K562 (cell line): ENCODE data around the gene PRSS8. TPM values are rescaled to one million over a fixed set of nuclear protein-coding genes. Genes with fewer than 3 reads are reported as not detected.

ENCODE experiments used
- ATAC-seq: fragments of 200-7000 bp; cut with Tn5 transposase; 3 replicates; pipeline ENCODE4 v1.9.1; 2020; ENCODE audit warnings: moderate library complexity
- BruUV-seq: library from RNA; stranded (reverse); fragments of 400-500 nt; replicated peaks from 2 replicates; lab custom pipeline; 2021; lab: Mats Ljungman, UMichigan
- CTCF ChIA-PET: fragments of 300-600 bp; formaldehyde crosslinking; extraction: SDS; loops from one replicate; lab custom pipeline; 2021; ENCODE audit warnings: low intra/inter-chr PET ratio; lab: Yijun Ruan, JAX
- POLR2A ChIA-PET: fragments of 300-600, 350-650 bp; sonication (Branson Sonifier 250); formaldehyde crosslinking; extraction: SDS; loops from one replicate; lab custom pipeline; 2021; ENCODE audit warnings: antibody characterized with exemption, inconsistent platforms; lab: Yijun Ruan, JAX
- DNase-seq, 4 experiments: peaks; one replicate each; pipeline versions ENCODE4 v3.0.0 to v3.0.0-alpha.2; 2011 to 2018; ENCODE audit warnings: low spot score in 3 of 4, mixed read lengths in 3 of 4; ENCODE audit errors: extremely low read depth in 1 of 4
- FAIRE-seq: peaks from 2 replicates; lab custom pipeline; 2011; peaks lifted over from hg19 to GRCh38; lab: Jason Lieb, UNC
- H2AFZ ChIP-seq: 2 replicates; pipeline ENCODE4 v1.6.0; 2011; ENCODE audit warnings: low read depth, low read length, control low read depth, inconsistent platforms
- H3K27ac ChIP-seq: fragments of 200-600 bp; 3 replicates; pipeline ENCODE4 v1.8.0; 2011; ENCODE audit warnings: low read depth, mild to moderate bottlenecking, control low read depth, inconsistent platforms, low read length, moderate library complexity, mixed read lengths; ENCODE audit errors: extremely low read depth
- H3K27me3 ChIP-seq, 2 experiments: fragments of 300-600 bp in 1 of 2; 2 replicates in 1 of 2; 3 replicates in 1 of 2; pipeline versions ENCODE4 v1.6.0 to v1.8.0; 2011; ENCODE audit warnings: inconsistent platforms in 2 of 2, low read length in 2 of 2, mild to moderate bottlenecking in 1 of 2, mixed read lengths in 1 of 2, moderate library complexity in 1 of 2; ENCODE audit not compliant: control insufficient read depth in 2 of 2, insufficient read depth in 2 of 2
- H3K36me3 ChIP-seq: fragments of 300-600 bp; 3 replicates; pipeline ENCODE4 v1.8.0; 2011; ENCODE audit warnings: mild to moderate bottlenecking, low read length, inconsistent platforms; ENCODE audit not compliant: control insufficient read depth, insufficient read depth
- H3K4me1 ChIP-seq, 2 experiments: fragments of 200-600 bp in 1 of 2; replicated peaks in 1 of 2; 2 replicates in 1 of 2; 3 replicates in 1 of 2; pipeline versions ENCODE4 v1.5.1 to v1.8.0; 2011; ENCODE audit warnings: inconsistent platforms in 2 of 2, low read length in 2 of 2, mild to moderate bottlenecking in 1 of 2, mixed read lengths in 1 of 2, moderate library complexity in 1 of 2; ENCODE audit not compliant: control insufficient read depth in 2 of 2, insufficient read depth in 2 of 2
- H3K4me2 ChIP-seq: 2 replicates; pipeline ENCODE4 v1.6.1; 2011; ENCODE audit warnings: low read length, control low read depth, inconsistent platforms, mixed read lengths; ENCODE audit not compliant: insufficient read depth
- H3K4me3 ChIP-seq: fragments of 200-600 bp; sonication (generic), shearing (Covaris generic); 2 replicates; pipeline ENCODE4 v1.5.1; 2016; ENCODE audit warnings: control low read depth, inconsistent platforms
- H3K79me2 ChIP-seq: fragments of 200-600 bp; 3 replicates; pipeline ENCODE4 v1.8.0; 2011; ENCODE audit warnings: low read length, inconsistent platforms; ENCODE audit not compliant: control insufficient read depth, insufficient read depth
- H3K9ac ChIP-seq, 2 experiments: 2 replicates each; pipeline versions ENCODE4 v1.6.0 to v1.6.1; 2011; ENCODE audit warnings: low read depth in 2 of 2, low read length in 2 of 2, control low read depth in 1 of 2, inconsistent platforms in 1 of 2, mild to moderate bottlenecking in 1 of 2, mixed read lengths in 1 of 2; ENCODE audit not compliant: insufficient read depth in 1 of 2
- H3K9me1 ChIP-seq: one replicate; pipeline ENCODE4 v1.6.0; 2011; ENCODE audit warnings: inconsistent platforms, mild to moderate bottlenecking, low read length, moderate library complexity; ENCODE audit not compliant: control insufficient read depth, insufficient read depth
- H3K9me3 ChIP-seq: replicated peaks from 2 replicates; pipeline ENCODE4 v1.5.1; 2011; ENCODE audit warnings: low read depth, low read length, inconsistent platforms; ENCODE audit not compliant: control insufficient read depth, insufficient read depth
- H4K20me1 ChIP-seq: replicated peaks from 2 replicates; pipeline ENCODE4 v1.6.1; 2011; ENCODE audit warnings: low read length, inconsistent platforms, mixed read lengths; ENCODE audit not compliant: control insufficient read depth, insufficient read depth
- ARID3A ChIP-seq: IDR thresholded peaks from 2 replicates; pipeline ENCODE4 v1.6.1; 2012; ENCODE audit warnings: low read depth, low read length, improper control_type of control experiment, borderline replicate concordance
- ATF7 ChIP-seq: fragments of 450-650 bp; IDR thresholded peaks from 2 replicates; pipeline ENCODE4 v1.7.1; 2014; ENCODE audit warnings: mild to moderate bottlenecking, moderate library complexity
- BCOR ChIP-seq: fragments of 450-650 bp; IDR thresholded peaks from 2 replicates; pipeline ENCODE4 v1.6.1; 2016
- ETV1 ChIP-seq: fragments of 450-650 bp; conservative IDR thresholded peaks from 2 replicates; pipeline ENCODE4 v1.6.1; 2016; ENCODE audit warnings: missing genetic modification characterization, control low read depth, low read depth, missing compliant biosample characterization
- LCOR ChIP-seq: sonication (generic); formaldehyde crosslinking; IDR thresholded peaks from 2 replicates; pipeline ENCODE4 v1.8.0; 2022; ENCODE audit warnings: mild to moderate bottlenecking, missing genetic modification reagents
- MEF2D ChIP-seq: conservative IDR thresholded peaks from 2 replicates; pipeline ENCODE4 v1.6.1; 2016; ENCODE audit warnings: low read depth, missing genetic modification characterization, missing compliant biosample characterization
- NR2C2 ChIP-seq, 2 experiments: fragments of 200-800 bp in 1 of 2; sonication (Bioruptor generic) in 1 of 2; sonication (generic) in 1 of 2; formaldehyde crosslinking in 1 of 2; IDR thresholded peaks; 2 replicates each; pipeline versions ENCODE4 v1.6.1 to v1.8.0; 2016 to 2022; ENCODE audit warnings: mild to moderate bottlenecking in 1 of 2, missing compliant biosample characterization in 1 of 2, missing genetic modification characterization in 1 of 2, missing genetic modification reagents in 1 of 2
- PTRF ChIP-seq: fragments of 450-650 bp; IDR thresholded peaks from 2 replicates; pipeline ENCODE4 v1.6.1; 2016; ENCODE audit warnings: mild to moderate bottlenecking, missing genetic modification characterization, missing compliant biosample characterization
- RBM17 ChIP-seq: fragments of 200-400 bp; formaldehyde crosslinking; IDR thresholded peaks from 2 replicates; pipeline ENCODE4 v1.6.1; 2017; ENCODE audit warnings: low read depth, mild to moderate bottlenecking, low read length, borderline replicate concordance
- SMAD3 ChIP-seq: fragments of 450-650 bp; formaldehyde crosslinking; conservative IDR thresholded peaks from 2 replicates; pipeline ENCODE4 v1.4.0; 2020; ENCODE audit warnings: mild to moderate bottlenecking
- TCF7L2 ChIP-seq: fragments of 150-350 bp; IDR thresholded peaks from 2 replicates; pipeline ENCODE4 v1.6.1; 2016; ENCODE audit warnings: low read depth, mild to moderate bottlenecking, low read length, moderate library complexity
- THAP7 ChIP-seq: fragments of 250-450 bp; sonication (Bioruptor Pico); IDR thresholded peaks from 2 replicates; pipeline ENCODE4 v1.5.0; 2021
- ZFP36 ChIP-seq: fragments of 150-350 bp; IDR thresholded peaks from 2 replicates; pipeline ENCODE4 v1.6.1; 2018; ENCODE audit warnings: low read length, low read depth; ENCODE audit not compliant: partially characterized antibody
- ZNF143 ChIP-seq: sonication (generic); formaldehyde crosslinking; IDR thresholded peaks from 2 replicates; pipeline ENCODE4 v1.9.0; 2022; ENCODE audit warnings: mild to moderate bottlenecking, missing genetic modification reagents
- ZNF197 ChIP-seq: fragments of 200-800 bp; sonication (Bioruptor generic); IDR thresholded peaks from 2 replicates; pipeline ENCODE4 v1.6.1; 2016; ENCODE audit warnings: low read depth, missing genetic modification characterization, missing compliant biosample characterization
- ZNF551 ChIP-seq: fragments of 250-450 bp; sonication (Bioruptor Pico); IDR thresholded peaks from 2 replicates; pipeline ENCODE4 v1.5.0; 2021; ENCODE audit warnings: mild to moderate bottlenecking, moderate library complexity
- ZNF717 ChIP-seq: fragments of 250-450 bp; sonication (Bioruptor Pico); IDR thresholded peaks from 2 replicates; pipeline ENCODE4 v1.5.0; 2021
- ZNF75A ChIP-seq: fragments of 450-650 bp; formaldehyde crosslinking; IDR thresholded peaks from 2 replicates; pipeline ENCODE4 v1.4.0; 2020; ENCODE audit warnings: mild to moderate bottlenecking
- WGBS: fragments of 100-300 bp; shearing (Covaris generic); methylation state at CpG from one replicate; pipeline ENCODE4 v1.1.6; 2016; ENCODE audit warnings: low coverage, mixed read lengths; ENCODE audit not compliant: insufficient coverage; ENCODE audit errors: missing lambda C conversion rate; 5-methylcytosine and 5-hydroxymethylcytosine counted together
- in situ Hi-C: fragments of 300-500 bp; cut with MboI; formaldehyde crosslinking; loops from 4 replicates; pipeline ENCODE4 v1.15.0; 2018; ENCODE audit warnings: inconsistent platforms, mixed read lengths
- intact Hi-C: fragments of 100-400 bp; cut with micrococcal nuclease; formaldehyde crosslinking; loops from 2 replicates; pipeline ENCODE4 v1.14.2; 2022
- polyA plus RNA-seq, 8 experiments: library from polyadenylated mRNA; depleted of rRNA in 4 of 8; stranded (reverse) in 5 of 8; unstranded in 3 of 8; fragments of >200 nt; fragmentation: Nextera tagmentation in 2 of 8; fragmentation: Illumina TruSeq in 1 of 8; extraction: Ambion mirVana in 2 of 8; extraction: Trizol in 1 of 8; gene quantifications; 2 replicates each; pipeline versions ENCODE4 v1.2.1 to v1.2.3, GENCODE V29; 2011 to 2014; ENCODE audit warnings: inconsistent platforms in 1 of 8, missing spikeins in 1 of 8
- total RNA-seq, 7 experiments: library from RNA; depleted of rRNA in 6 of 7; stranded (reverse); fragments of >200 nt in 6 of 7; fragmentation: Illumina TruSeq in 2 of 7; extraction: Trizol in 2 of 7; gene quantifications; 2 replicates each; pipeline versions ENCODE4 v1.2.1 to v1.2.3, GENCODE V29; 2011 to 2021; ENCODE audit warnings: low replicate concordance in 1 of 7

PRSS8 gene
- total and polyA plus RNA-seq, 9 of the 15 experiments (the other 6 are each of a cell fraction or from before 2014, with no cell fraction given), result 0.25 to 3.9 (median 1.3) TPM; not detected in 1

- peak; percentile 100 for TF ChIP-seq ATF7
- no peak for TF ChIP-seq MEF2D (tag)
- peak; percentile 36; the same call in 1 of the 2 replicates for TF ChIP-seq ARID3A
- TF ChIP-seq SMAD3 (CRISPR knock-in tag), result 0 out of 2 replicates have a peak, but pooled peaks have one; percentile 8
Measured at GRCh38 chr16:31179747-31180459, 44.4 kb upstream of the PRSS8 start, which contains the start of gene FUS (continued).

- Histone ChIP-seq H3K27ac (peak overlapping the region; percentile 100), H3K4me2 (peak overlapping the region; percentile 87), H3K9me1 (peaks cover 4% of the 10 kb centered on the region), H3K36me3 (peaks cover 32% of the 10 kb centered on the region), H4K20me1 (peaks cover 36% of the 10 kb centered on the region), H3K79me2 (peaks cover 51% of the 10 kb centered on the region), H2AFZ (peak overlapping the region; percentile 100), H3K4me1 (peaks cover 18 to 19% of the 10 kb centered on the region in 2 experiments), H3K27me3 (no peaks in the 10 kb centered on the region; a peak in 1 of 5 replicates), H3K9ac (peak overlapping the region; percentile 98), H3K9me3 (no peaks in the 10 kb centered on the region), H3K4me3 (peak overlapping the region; percentile 81)
- WGBS, result under 1% methylated on average over 24 of the region's 27 CpGs
- POLR2A ChIA-PET, result interaction anchor here (0.6 to 2.8 kb wide), 52 partner anchors 8 to 698 kb away, joined by 3 to 63 read pairs (median 5); partner anchors contain the start of genes HSD3B7, KAT8, PRSS36 and PRSS8
- DNase-seq (peak in 1 of 4 experiments; percentile 42), FAIRE-seq (no peak), ATAC-seq (no peak; the same call in 2 of the 3 replicates)
- no TSS peak for BruUV-seq
- in situ Hi-C loops, result no loop called here
- CTCF ChIA-PET, result interaction anchor here (0.6 kb wide), 1 partner anchor 264 kb away, joined by 3 read pairs; no protein-coding TSS in a partner anchor
- intact Hi-C loops, result no loop called here
- TF ChIP-seq ZNF75A (CRISPR knock-in tag), result no peak
- no peak for TF ChIP-seq RBM17
- no peak for TF ChIP-seq THAP7 (CRISPR knock-in tag)
- TF ChIP-seq BCOR, result peak; percentile 88
- TF ChIP-seq TCF7L2, result no peak
- 0 out of 2 replicates have a peak, but pooled peaks have one; percentile 26 for TF ChIP-seq ZNF717
- no peak for TF ChIP-seq ZNF143 (CRISPR knock-in tag)
- peak; percentile 75 for TF ChIP-seq ZFP36
- no peak for TF ChIP-seq LCOR (CRISPR knock-in tag)
- TF ChIP-seq ZNF551 (CRISPR knock-in tag), result no peak
- no peak for TF ChIP-seq ETV1 (tag)
- 0 out of 2 replicates have a peak, but pooled peaks have one; percentile 27 for TF ChIP-seq ZNF197 (CRISPR knock-in tag)
- no peak for TF ChIP-seq NR2C2 (CRISPR knock-in tag; IDR thresholded peaks at IDR 0.05)
- no peak for TF ChIP-seq NR2C2 (tag; IDR thresholded peaks at IDR 0.05)
- TF ChIP-seq PTRF (tag), result no peak
Measured at GRCh38 chr16:31179219-31179746, 43.8 kb upstream of the PRSS8 start.
